HG03558 (cell line): Measurements from ENCODE around the gene ABCD1.
"Not testable (repeated sequence)": the region's sequence is repeated elsewhere in the genome, so short reads cannot be mapped to it uniquely, and the experiment has no call there.

Experiments
- ATAC-seq: cut with Tn5 transposase; IDR thresholded peaks from one replicate; pipeline ENCODE4 v1.9.1; 2021; ENCODE audit warnings: moderate number of reproducible peaks; ENCODE audit not compliant: unreplicated experiment; ENCODE audit errors: extremely low read depth

Gene ABCD1

GRCh38 chrX:153724252-153725038, at the start of gene ABCD1, which contains the start of gene BCAP31:
Gene ABCD1, plus strand, starts transcription at chrX:153724856. Its CDS starts 411 bp downstream, at chrX:153725267.
Gene BCAP31, minus strand, starts transcription at chrX:153724387. Its CDS starts 1,143 bp downstream, at chrX:153723244.
- no peak for ATAC-seq

- no peak for ATAC-seq
Observed at GRCh38 chrX:153681175-153681574, 43.5 kb upstream of the ABCD1 start.

GRCh38 chrX:153683486-153683885, 41.2 kb upstream of the ABCD1 start:
- ATAC-seq, result not testable (repeated sequence)

GRCh38 chrX:153684467-153685155, 40.0 kb upstream of the ABCD1 start:
- ATAC-seq, result no peak

- no peak for ATAC-seq
Observed at GRCh38 chrX:153685156-153685536, 39.5 kb upstream of the ABCD1 start.

- ATAC-seq, result no peak
Observed at GRCh38 chrX:153685751-153686696, 38.6 kb upstream of the ABCD1 start.

GRCh38 chrX:153686711-153687110, 37.9 kb upstream of the ABCD1 start:
- ATAC-seq, result no peak

- no peak for ATAC-seq
Observed at GRCh38 chrX:153687121-153688039, 37.3 kb upstream of the ABCD1 start, which contains the start of gene SLC6A8. Gene SLC6A8, plus strand, starts transcription at chrX:153687926. Its CDS starts 649 bp downstream, at chrX:153688575.

- ATAC-seq, result no peak
Observed at GRCh38 chrX:153688071-153688470, 36.6 kb upstream of the ABCD1 start.

GRCh38 chrX:153688506-153688905, 36.1 kb upstream of the ABCD1 start:
- no peak for ATAC-seq

- ATAC-seq, result no peak
Observed at GRCh38 chrX:153688911-153689590, 35.6 kb upstream of the ABCD1 start.

- ATAC-seq, result no peak
Observed at GRCh38 chrX:153689654-153690465, 34.8 kb upstream of the ABCD1 start.

GRCh38 chrX:153690466-153690865, 34.2 kb upstream of the ABCD1 start:
- no peak for ATAC-seq

- ATAC-seq, result not testable (repeated sequence)
Observed at GRCh38 chrX:153691032-153691827, 33.4 kb upstream of the ABCD1 start.

GRCh38 chrX:153692003-153692402, 32.7 kb upstream of the ABCD1 start:
- no peak for ATAC-seq

- ATAC-seq, result no peak
Observed at GRCh38 chrX:153692611-153693156, 32.0 kb upstream of the ABCD1 start.
